Caki2 (cell line): ENCODE results near the gene IFT57. TPM values are rescaled to one million over a fixed set of nuclear protein-coding genes. Genes with fewer than 3 reads are reported as not detected.
"Not testable (repeated sequence)": the region's sequence is repeated elsewhere in the genome, so short reads cannot be mapped to it uniquely, and the experiment has no call there.

Experiments used
- DNase-seq: peaks from one replicate; pipeline ENCODE4 v3.0.0-alpha.2; 2015; ENCODE audit warnings: low read depth
- in situ Hi-C: cut with HindIII; loops from 2 replicates; pipeline ENCODE4 v1.10.0; 2016; ENCODE audit warnings: low sequenced_read_pairs, low pct_unique_long_range_greater_than_20kb, mixed read lengths
- total RNA-seq: library from RNA; depleted of rRNA; stranded (reverse); fragments of >200 nt; shearing (Covaris generic); gene quantifications from 2 replicates; pipeline ENCODE4 v1.2.3, GENCODE V29; 2014; ENCODE audit warnings: low replicate concordance; rRNA removed

The IFT57 gene, protein sequence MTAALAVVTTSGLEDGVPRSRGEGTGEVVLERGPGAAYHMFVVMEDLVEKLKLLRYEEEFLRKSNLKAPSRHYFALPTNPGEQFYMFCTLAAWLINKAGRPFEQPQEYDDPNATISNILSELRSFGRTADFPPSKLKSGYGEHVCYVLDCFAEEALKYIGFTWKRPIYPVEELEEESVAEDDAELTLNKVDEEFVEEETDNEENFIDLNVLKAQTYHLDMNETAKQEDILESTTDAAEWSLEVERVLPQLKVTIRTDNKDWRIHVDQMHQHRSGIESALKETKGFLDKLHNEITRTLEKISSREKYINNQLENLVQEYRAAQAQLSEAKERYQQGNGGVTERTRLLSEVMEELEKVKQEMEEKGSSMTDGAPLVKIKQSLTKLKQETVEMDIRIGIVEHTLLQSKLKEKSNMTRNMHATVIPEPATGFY
- 59.4 and 66.1 TPM in 2 replicates for total RNA-seq

DNA sequence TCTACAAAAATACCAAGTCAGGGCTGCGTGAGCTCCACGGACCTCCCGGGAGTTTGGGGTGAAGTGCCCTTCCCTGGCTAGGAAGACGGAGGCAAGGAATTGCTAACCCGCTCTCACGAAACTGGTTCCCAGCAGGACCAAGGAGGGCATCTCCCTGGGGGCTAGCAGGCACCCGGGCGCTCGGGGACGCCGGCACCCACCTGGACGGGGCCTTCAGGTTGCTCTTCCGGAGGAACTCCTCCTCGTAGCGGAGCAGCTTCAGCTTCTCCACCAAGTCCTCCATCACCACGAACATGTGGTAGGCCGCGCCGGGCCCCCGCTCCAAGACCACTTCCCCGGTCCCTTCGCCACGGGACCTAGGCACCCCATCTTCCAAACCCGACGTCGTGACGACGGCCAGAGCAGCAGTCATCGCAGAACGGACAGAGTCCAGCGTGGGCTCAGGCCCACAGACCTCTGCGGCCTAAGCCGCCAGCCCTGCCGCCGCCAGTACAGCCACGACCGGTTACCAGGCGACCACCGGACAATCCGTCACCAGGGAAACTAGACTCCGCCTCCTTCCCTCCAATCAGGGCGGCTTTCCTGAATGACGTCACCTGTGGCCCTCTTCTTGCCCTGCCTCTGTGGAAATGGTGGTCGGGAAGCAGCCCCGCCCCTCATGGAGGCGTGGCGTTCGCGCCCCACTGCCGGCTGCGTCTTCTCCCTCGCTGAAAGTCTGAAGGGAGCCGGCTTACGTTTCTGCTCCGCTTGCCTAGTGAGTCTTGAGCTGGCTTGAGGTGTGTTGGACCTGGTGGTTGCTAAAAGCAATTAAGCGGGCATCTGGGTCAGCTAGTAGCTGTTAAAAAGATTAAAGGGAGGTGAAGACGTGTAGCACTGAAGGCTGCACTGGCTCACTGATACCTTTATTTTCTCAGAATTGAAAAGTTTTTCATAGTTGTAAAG, at the start of gene IFT57:
TSS of gene IFT57 (minus strand) at position 514 of the 942 bp plus-strand sequence. CDS start at position 412, 102 bp downstream.
- in situ Hi-C loops: no loop called here

DNA sequence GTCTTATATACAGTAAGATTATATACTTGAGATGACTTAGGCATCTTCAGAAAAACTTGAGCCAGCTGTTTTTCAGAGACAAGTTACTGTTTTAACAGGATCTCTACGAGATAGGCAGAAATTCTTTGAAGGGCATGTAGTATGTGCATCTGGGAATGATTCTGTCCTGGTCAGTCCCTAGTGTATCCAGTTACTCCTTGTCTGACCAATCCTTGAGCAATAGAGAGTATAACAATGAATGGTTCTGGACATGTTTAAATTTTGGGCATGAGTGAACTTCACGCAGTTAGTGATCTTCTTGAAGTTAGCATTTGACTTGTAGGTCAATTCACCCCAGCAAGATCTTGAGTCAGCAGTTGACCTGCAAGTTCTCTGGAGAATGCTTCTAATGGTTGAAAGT, 49.4 kb upstream of the IFT57 start:
- DNase-seq: no peak
- in situ Hi-C loops: no loop called here

More for the DNA sequence above, at the start of gene IFT57:
- peak; percentile 97 for DNase-seq

DNA sequence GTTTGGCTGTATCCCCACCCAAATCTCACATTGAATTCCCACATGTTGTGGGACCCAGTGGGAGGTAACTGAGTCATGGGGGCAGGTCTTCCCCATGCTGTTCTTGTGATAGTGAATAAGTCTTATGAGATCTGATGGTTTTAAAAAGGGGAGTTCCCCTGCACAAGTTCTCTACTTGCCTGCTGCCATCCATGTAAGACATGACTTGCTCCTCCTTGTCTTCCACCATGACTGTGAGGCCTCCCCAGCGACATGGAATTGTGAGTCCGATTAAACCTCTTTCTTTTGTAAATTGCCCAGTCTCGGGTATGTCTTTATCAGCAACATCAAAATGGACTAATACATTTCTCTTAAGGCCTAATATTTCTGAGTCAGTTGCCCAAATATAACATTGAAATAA, 46.0 kb upstream of the IFT57 start:
- in situ Hi-C loops, DNase-seq: not testable (repeated sequence)

DNA sequence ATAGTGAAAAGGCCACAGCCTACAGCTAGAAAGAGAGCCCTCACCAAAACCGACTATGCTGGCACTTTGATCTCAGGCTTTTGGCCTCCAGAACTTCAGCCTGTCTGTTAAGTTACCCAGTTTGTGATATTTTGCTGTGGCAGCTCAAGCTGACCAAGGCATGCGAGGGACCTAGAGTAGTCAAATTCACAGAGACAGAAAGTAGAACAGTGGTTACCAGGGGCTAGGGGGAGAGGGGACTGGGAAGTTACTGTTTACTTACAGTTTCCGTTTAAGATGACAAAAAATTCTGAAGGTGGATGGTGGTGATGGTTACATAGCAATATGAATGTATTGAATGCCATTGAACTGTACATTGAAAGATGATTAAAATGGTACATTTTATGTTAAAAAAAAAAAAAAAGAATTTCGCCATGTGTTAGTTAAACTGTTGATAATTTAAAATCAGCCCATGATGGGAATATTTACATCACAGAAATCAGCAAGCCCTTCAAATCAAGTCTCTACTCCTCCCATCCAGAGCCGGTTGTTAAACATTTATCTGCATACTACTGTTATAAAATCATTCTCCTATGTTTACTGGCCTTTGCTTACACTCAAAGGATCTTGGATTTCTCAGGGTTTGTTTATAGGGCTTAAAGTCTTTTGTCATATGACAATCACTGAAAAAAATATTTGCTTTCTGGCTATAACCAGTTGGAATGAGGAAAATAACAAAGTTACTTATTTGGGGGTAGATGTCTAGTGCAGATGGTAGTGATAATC, 42.5 kb upstream of the IFT57 start:
- DNase-seq, in situ Hi-C loops: not testable (repeated sequence)

DNA sequence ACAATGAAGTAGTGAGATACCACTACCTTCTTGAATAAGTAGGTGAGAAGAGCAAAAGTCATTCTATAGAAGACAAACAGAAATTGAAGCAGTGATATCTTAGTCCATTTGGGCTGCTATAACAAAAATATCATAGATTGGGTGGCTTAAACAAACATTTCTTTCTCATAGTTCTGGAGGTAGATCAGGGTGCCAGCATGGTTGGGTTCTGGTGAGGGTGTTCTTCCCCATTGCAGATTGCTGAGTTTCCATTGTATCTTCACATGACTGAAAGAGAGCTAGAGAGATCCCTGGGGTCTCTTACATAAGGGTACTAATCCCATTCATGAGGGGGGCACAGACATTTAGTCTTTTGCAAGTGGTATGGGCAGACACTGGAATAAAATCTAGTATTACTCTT, 32.9 kb upstream of the IFT57 start:
- no peak for DNase-seq
- in situ Hi-C loops: no loop called here

DNA sequence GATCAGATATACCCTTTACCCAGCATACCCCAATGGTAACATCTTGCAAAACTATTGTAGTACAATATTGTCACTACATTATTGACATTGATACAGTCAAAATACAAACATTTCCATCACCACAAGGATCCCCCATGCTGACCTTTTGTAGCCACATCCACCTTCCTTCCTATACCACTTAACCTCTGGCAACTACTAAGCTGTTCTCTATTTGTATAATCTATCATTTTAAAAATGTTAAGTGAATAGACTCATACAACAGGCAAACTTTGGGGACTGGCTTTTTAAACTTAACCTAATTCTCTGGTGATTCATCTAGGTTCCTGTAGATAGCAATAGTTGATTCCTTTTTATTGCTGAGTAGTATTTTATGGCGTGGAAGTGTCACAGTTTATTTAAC, 29.6 kb upstream of the IFT57 start:
- in situ Hi-C loops: no loop called here
- no peak for DNase-seq

DNA sequence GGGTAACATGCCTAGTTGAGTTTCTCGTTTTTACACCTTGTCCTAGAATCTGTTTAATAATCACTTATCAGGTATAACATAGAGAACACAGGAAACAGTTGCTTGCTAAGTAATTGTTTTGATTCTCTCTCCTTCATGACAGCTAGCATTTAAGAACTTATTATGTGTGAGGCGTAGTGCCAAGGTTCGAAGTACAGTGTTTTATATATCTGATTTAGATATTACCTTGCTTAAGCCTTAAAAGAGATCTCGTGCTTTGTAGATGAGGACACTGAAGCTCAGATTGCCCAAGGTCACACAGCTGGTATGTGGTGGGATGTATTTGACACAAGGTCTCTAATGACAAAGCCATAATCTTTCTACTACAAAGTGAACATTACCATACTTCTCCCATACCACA, 29.0 kb upstream of the IFT57 start:
- in situ Hi-C loops: no loop called here
- no peak for DNase-seq

DNA sequence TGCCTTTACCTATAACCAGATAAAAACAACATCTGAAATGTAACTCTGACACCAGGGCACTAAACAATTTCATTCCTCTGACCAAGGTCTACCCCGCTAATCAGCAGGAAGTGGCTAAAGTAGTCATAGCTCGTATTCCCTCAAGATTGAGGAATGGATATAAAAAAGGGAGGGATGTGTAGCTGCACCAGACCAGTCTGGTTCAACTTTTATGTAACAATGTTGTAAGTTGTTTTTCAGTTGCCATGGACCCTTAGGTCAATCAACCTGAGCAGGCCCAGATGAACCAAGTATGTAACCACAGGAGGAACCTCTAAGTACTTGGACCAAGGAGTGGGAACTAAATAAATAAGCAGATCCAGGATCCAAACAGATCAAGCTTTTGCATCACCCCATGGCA, 28.4 kb upstream of the IFT57 start:
- DNase-seq: peak; percentile 1
- in situ Hi-C loops: no loop called here

DNA sequence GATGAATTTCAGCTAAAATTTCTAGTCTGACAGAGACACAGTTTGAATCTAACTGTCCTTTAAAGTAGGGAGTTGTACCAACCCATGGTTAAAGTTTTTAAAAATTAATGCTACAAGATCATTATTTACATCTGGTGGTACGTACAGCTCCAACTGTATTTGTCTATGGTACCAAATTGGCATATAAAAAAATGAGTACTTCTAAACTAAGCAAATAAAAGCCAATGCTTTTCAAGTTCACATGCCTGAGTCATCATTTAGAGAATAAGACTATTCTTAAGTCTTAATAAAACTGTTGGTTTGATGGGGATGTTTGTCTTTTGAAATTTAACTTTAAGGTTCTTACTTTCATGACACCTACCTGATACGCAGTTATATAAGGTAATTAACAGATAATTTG, 21.0 kb upstream of the IFT57 start:
- in situ Hi-C loops: no loop called here

DNA sequence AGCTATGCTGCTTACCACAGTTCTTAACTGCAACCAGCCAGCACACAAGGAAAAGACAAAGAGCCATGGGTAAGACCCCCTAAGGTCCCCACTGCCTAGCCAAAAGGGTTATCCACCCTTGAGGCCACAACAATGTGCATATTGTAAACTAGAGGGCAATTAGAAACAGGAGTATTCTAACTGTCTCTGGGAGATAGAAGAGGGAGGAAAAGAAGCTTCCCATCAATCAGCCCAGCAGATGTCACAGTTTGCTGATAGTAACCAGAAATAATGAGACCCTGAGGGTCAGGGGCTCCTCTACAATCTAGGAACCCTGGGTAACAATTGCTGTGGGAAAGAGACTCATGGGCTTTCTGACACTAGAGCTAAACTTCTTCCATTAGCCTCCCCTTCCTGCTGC, 20.6 kb upstream of the IFT57 start:
- DNase-seq: no peak
- in situ Hi-C loops: no loop called here

More for the DNA sequence above, 21.0 kb upstream of the IFT57 start:
- no peak for DNase-seq

DNA sequence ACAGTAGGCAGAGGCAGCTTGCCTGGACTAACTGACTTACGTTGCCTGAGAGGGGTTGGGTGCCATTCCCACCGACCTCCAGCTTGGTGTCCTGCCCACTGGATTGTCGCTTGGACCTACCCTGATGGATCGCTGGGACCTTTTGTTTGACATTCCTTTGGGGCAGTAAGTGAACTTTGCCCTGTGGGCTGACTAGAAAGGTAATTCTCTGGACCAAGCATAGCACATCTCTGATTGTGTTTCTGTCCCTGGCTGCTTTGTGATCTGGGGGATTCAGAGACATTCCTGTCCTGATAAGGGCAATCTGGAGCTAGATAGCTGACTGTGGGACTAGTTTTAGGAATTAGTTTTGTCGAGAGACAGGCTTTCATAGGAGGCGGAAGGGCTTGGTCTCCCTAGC, 19.5 kb upstream of the IFT57 start:
- in situ Hi-C loops: no loop called here
- DNase-seq: no peak

DNA sequence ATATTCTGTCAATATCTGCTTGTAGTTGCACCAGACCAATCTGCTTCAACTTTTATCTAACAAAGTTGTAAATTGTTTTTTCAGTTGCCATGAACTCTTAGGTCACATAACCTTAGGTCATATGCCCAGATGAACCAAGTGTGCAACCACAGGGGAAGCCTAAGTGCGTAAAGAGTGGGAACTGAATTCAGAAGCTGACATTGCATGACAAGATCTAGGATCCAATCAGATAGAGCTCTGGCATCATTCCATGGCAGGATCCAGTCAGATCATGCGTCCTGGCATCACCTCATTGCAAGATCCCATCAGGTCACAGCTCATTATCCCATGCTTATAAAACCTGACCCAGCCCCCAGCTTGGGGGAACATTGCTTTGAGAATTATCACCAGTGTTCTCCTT, 18.9 kb upstream of the IFT57 start:
- DNase-seq: no peak
- in situ Hi-C loops: no loop called here

DNA sequence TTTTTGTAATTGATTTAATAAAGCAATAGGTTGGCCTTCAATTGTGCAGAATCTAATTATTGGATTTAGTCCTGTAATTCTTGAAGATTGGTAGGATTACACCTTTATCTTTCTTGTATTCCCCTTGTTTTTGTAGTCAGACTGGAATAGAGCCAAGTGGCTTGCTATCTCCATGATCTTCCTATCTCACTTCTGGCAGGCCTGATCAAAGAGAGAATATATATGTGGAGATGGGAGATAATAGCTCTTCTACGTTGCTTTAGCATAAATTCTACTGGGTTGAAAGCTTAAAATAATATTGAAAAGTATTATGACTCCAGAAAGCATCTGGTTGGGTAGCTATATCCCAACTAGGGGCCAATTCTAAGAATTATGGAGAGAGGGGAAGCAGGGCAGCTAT, 16.9 kb upstream of the IFT57 start:
- DNase-seq: no peak
- in situ Hi-C loops: no loop called here

DNA sequence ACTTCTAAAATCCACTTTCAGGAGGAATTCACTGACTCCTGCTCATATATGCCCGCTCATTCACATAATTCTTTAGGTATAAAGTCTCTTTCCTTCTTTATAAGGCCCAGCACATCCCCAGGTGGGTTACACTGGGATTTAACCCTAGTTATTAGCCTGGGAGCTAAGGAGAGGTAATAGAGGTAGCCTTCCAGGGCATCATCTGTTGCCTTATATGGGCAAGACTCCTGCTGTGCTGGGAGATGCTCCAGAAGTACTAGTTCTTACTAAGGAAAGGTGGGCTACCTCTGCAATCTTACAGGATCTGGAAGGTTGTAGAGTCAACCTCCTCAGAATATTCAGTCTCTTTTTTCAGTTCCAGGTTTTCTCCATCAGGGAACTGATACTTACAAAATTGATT, 13.1 kb upstream of the IFT57 start:
- in situ Hi-C loops: no loop called here
- no peak for DNase-seq

DNA sequence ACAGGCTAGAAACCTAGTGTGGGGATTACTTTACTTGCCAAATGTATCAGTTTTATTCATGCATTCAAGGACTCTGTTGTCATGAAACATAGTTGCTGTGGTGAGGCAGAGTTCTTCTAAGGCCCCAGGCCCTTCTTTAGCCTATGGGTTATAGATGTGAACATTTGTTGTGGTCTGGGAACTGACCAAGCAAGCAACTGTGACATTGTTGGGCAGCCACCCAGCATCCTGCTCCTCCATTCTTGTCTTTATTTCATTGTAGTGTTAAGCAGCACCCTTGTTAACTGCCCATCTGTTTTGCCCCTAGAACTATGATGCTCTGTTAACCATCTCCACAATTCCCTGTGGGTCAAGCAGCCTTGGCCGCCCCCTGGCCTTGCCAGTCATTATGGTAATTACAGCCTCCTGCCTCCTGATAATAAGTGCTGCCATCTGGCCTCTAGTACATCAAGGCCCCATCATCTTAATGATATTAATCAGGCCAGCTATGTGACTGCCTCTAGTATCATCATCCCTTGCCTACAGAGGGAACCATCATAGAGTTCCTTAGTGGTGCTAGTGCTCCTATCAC, 12.2 kb upstream of the IFT57 start:
- in situ Hi-C loops: no loop called here
- no peak for DNase-seq

DNA sequence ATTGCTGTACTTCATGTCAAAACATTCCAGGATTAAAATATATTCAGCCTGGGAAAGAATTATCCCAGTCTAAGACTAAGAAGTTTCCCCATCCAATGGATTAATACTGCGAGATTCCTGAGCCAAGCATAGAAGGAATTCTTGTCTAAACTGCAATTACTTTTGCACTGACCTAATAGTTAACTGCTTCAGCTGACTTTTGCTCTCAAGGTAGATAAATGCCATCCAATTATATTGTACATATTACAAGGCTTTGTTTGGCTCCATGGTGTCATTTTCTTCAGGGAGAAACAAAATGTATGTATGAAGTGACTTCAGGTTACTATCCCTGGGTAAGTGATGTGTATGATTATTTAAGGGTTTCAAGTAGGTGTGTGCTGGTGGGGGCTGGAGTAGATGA, 6.1 kb upstream of the IFT57 start:
- no peak for DNase-seq
- in situ Hi-C loops: no loop called here

DNA sequence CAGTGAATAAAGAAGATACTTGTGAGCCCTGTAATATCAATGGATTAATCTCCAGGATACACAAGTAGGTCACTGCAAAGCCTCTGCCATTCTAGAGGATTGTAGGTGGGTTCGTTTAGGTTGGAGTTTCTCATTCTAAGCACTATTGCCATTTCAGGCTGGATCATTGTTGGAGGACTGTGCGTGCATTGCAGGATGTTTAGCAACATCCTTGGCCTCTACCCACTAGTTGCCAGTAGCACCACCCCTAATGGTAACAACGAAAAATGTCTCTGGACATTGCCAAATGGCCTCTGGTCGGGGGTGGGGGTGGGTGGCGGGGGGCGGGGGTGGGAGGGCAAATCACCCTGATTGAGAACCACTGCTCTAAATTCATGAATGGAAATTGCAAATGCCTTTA, 4.9 kb upstream of the IFT57 start:
- in situ Hi-C loops: no loop called here
- no peak for DNase-seq

DNA sequence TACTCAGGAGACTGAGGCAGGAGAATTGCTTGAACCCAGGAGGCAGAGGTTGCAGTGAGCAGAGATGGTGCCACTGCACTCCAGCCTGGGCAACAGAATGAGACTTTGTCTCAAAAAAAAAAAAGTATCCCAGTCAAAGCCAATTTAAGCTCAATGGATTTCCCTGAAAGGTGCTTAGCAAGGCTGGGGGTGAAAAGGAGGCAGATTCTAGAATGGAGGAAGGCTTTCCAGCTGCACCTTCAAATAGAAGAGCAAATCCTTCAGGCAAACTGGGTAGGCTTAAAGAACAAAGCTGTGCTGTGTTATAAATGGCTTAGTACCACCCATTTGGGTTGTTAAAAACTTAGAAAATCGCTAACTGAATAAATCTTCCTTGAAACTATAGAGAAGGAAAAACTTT, 3.0 kb upstream of the IFT57 start:
- no peak for DNase-seq
- in situ Hi-C loops: no loop called here
